GM12801 (cell line): Measurements from ENCODE around the gene LDLRAD4.

ENCODE experiments used
- TF ChIP-seq, protein P1 (sequence below): IDR thresholded peaks from one replicate; pipeline ENCODE4 v1.5.1; 2011; ENCODE audit warnings: control low read depth; ENCODE audit not compliant: insufficient read length; ENCODE audit errors: extremely low read depth

The LDLRAD4 gene

DNA sequence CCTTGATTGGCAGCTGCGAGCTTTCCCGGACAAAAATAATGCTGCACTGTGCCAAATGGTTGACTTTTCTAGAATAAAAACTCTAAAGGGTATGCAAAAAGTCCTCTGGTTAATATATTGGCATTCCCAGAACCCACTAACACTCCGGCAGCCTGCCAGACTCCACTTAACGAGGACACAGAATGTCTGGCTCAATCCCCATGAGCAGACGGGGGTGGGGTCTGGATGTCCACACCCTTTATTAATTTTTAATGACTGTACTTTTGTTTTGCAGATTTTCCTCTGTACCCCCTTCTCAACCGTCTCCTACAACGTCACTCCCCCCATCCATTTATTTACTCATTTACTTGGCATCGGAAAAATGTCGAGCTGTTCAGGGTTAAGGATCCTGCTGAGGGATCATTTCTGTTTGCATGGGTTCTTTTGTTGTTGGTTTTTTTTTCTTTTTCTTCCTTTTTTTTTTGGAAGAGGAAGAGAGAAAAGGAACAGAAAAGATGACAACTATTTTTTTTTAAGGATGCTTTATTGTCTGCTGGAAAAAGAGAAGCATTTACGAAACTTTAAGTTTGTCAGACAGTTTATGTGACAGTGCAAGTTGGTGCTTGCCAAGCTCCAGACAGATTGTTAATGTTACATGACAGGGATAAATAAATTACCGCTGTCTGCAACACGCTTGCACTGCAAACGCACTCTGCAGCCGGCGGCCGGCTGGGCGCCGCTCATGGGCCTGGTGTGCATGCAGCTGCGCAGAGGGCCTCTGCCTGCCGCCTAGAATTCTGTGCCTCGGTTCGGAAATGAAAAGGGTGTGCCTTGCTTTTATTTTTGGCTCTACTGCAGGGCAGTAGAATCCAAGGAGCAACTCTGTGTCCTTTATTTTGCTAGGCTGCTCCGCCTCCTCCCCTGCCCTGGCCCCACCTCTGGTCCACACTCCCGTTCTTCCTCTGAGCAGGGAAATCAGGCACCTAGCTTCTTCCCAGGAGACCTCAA is 3.6 kb downstream of the LDLRAD4 start:
- TF ChIP-seq, protein P1, sequence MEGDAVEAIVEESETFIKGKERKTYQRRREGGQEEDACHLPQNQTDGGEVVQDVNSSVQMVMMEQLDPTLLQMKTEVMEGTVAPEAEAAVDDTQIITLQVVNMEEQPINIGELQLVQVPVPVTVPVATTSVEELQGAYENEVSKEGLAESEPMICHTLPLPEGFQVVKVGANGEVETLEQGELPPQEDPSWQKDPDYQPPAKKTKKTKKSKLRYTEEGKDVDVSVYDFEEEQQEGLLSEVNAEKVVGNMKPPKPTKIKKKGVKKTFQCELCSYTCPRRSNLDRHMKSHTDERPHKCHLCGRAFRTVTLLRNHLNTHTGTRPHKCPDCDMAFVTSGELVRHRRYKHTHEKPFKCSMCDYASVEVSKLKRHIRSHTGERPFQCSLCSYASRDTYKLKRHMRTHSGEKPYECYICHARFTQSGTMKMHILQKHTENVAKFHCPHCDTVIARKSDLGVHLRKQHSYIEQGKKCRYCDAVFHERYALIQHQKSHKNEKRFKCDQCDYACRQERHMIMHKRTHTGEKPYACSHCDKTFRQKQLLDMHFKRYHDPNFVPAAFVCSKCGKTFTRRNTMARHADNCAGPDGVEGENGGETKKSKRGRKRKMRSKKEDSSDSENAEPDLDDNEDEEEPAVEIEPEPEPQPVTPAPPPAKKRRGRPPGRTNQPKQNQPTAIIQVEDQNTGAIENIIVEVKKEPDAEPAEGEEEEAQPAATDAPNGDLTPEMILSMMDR, result no peak

DNA sequence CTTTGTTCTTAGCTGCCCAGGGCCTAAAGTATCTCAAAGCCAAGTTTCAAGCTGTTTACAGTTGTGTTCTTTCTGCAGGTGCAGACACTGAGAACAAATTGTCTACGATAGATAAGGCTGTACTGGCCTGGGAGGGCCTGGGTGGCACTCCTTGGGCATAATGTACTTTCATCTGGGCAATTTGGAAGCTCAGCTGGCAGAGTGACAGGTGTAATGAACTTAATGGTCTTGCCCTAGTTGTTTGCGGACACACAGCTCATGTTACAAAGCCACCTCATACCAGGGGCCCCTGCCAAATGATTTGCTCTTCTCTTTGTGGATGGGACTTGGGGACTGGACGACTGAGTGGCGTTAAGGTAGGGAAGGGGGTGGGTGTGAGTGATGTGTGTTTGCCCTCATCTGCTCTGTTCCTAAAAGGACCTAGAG is 4.3 kb downstream of the LDLRAD4 start:
- TF ChIP-seq, protein P1, result no peak

DNA sequence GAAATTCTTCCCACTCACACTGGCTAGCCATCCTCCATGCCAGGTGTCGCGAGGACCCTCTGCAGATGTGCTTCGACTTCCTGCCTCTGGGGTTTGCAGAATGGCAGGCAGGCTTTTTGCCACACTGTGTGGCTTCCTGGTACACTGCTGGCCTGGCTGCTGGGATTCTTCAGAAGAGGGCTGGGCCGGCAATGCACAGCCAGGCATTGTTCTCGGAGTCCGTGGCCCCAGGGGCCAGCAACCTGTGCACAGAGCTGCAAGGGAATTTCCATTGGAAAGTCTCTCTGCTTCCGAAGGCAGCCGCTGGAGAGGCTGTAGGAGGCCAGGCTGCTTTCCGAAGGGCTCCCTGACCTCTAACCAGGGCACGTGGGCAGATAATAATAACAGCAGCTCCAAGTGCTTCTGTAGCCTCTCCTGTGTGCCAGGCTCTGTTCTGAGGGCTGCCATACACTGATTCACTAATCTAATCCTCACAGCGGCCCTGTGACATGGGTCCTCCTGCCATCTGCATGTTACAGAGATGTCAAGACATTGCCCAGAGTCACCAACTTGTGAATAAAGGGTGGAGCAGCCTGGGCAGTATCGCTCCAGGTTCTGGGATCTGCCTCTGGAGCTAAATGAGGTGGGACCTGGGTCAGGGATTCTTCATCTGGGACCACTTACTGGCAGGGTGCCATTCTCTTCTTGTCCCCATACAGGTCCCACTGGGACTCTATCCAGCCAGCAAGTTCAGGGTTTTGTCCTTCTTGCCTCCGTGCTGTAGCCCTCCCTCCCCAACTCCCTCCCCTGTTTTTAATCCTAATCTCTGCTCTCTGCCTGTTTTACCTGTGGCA is 5.0 kb downstream of the LDLRAD4 start:
- TF ChIP-seq, protein P1, result no peak

DNA sequence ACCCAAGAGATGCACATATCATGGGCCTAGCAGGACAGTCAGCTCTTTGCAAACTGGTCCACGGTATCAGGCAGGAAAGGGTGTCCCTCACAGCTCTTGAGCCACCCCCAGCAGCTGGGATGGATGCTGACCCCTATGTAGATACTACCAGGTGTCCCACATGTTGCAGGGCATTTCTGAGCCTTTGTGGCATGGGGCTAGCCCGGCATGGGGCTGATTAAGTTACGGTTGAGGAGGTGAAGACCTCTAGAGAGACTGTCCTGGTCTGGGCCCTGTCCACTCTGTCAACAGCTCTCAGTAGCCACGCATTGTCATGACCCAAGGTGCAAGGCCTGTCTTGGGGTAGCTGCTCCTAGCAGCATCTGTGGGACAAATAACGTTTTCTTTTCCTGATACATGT is 6.7 kb downstream of the LDLRAD4 start:
- TF ChIP-seq, protein P1, result no peak

DNA sequence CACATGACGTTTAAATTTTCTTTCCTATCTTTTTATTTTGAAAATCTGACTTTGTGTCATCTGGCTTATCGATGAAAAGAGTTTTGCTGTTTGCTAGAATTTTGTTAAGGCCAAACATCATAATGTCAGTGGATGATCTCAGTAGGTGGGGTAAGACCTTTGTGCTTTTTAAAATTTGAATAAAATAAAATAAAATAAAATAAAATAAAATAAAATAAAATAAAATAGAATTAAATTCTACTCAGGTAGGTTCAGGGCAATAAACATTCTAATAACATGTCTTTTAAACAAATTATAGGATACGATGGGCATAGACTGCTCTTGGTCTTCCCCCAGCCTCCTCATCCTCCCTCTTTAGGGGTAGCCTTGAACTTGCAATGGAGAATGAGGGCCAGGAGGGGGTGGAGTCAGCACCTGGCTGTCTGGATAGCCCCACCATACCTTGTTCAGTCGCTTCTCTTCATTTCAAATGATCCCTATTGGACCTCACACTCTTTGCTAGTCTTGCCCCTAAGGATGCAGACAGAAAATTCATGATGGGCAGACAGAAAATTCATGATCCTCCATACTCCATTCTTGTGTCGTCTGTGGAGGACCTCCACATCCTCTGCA is 8.1 kb downstream of the LDLRAD4 start:
- TF ChIP-seq, protein P1, result no peak

DNA sequence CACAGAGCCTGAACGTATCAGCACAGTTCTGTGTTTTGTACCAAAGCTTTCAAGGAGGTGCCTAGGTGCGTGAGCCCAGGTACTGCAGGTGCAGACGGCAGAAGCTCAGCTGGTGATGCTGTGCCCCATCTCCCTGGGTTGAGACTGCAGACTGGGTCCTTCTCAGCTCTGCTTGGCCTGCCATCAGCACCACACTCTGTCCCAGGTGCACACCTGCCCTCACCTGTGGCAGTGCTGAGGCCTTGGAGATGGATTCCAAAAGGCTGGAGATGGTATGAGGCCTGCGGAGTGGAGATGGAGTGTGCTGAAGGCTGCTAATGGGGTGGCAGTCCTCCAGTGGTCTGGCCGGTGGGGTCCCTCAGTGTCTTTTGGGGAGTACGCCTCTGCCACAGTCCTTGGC is 9.3 kb downstream of the LDLRAD4 start:
- TF ChIP-seq, protein P1, result no peak
